B cell (primary cell): ENCODE data around the gene DDT. TPM values are rescaled to one million over a fixed set of nuclear protein-coding genes. Genes with fewer than 3 reads are reported as not detected.
A peak's percentile ranks its signal among the peaks of the same experiment; 100 is the strongest.
"Not testable (repeated sequence)": the region's sequence is repeated elsewhere in the genome, so short reads cannot be mapped to it uniquely, and the experiment has no call there.

Experiments
- ATAC-seq: fragments of 200-7000 bp; cut with Tn5 transposase; one replicate; pipeline ENCODE4 v1.10.0; 2021; ENCODE audit warnings: low read depth, mild to moderate bottlenecking, moderate number of reproducible peaks, moderate library complexity
- CTCF ChIA-PET: fragments of 350-600 bp; sonication (Branson Sonifier 250); formaldehyde crosslinking; loops from one replicate; lab custom pipeline; 2021; ENCODE audit warnings: antibody characterized with exemption, inconsistent platforms; lab: Charles Lee
- POLR2A ChIA-PET: fragments of 350-600 bp; sonication (Branson Sonifier 250); formaldehyde crosslinking; loops from one replicate; lab custom pipeline; 2021; ENCODE audit warnings: antibody characterized with exemption; lab: Charles Lee
- DNase-seq: peaks from one replicate; pipeline ENCODE4 v3.0.0; 2013
- H2AFZ ChIP-seq: 2 replicates; pipeline ENCODE4 v1.6.1; 2012; ENCODE audit warnings: mild to moderate bottlenecking, low read depth, low read length; ENCODE audit not compliant: insufficient read depth, poor library complexity, severe bottlenecking
- H3K27ac ChIP-seq, 2 donors: 1 replicate in 1 of 2; 2 replicates in 1 of 2; pipeline ENCODE4 v1.5.1; 2012 to 2013; ENCODE audit warnings: low read length in 2 of 2, mild to moderate bottlenecking in 2 of 2, moderate library complexity in 1 of 2
- H3K27me3 ChIP-seq, 4 experiments: fragments of 200-600 bp in 1 of 4; sonication (generic) in 1 of 4; replicated peaks in 1 of 4; 1 replicate in 2 of 4; 2 replicates in 2 of 4; pipeline versions ENCODE4 v1.6.1 to v1.7.0; 2013 to 2016; ENCODE audit warnings: low read length in 3 of 4, mild to moderate bottlenecking in 2 of 4, mixed read lengths in 1 of 4, moderate library complexity in 1 of 4; ENCODE audit not compliant: insufficient read depth in 4 of 4, control insufficient read depth in 3 of 4; ENCODE audit errors: control extremely low read depth in 1 of 4
- H3K36me3 ChIP-seq, 2 experiments: replicated peaks in 1 of 2; 1 replicate in 1 of 2; 2 replicates in 1 of 2; pipeline versions ENCODE4 v1.6.1 to v1.7.1; 2013; ENCODE audit warnings: low read length in 1 of 2; ENCODE audit not compliant: insufficient read depth in 2 of 2, control insufficient read depth in 1 of 2; ENCODE audit errors: control extremely low read depth in 1 of 2, extremely low read depth in 1 of 2
- H3K4me1 ChIP-seq, 2 donors: fragments of 200-600 bp in 1 of 2; sonication (generic) in 1 of 2; 1 replicate in 1 of 2; 2 replicates in 1 of 2; pipeline versions ENCODE4 v1.5.1 to v1.6.1; 2013 to 2017; ENCODE audit warnings: low read length in 2 of 2; ENCODE audit not compliant: control insufficient read depth in 2 of 2, insufficient read depth in 2 of 2
- H3K4me2 ChIP-seq: replicated peaks from 2 replicates; pipeline ENCODE3; 2012; ENCODE audit warnings: mild to moderate bottlenecking, low read depth, low read length; ENCODE audit not compliant: poor library complexity, severe bottlenecking
- H3K4me3 ChIP-seq, 5 experiments: fragments of 200-600 bp in 1 of 5; sonication (generic) in 1 of 5; 1 replicate in 3 of 5; 2 replicates in 2 of 5; pipeline versions ENCODE4 v1.5.1 to v1.7.0; 2011 to 2016; ENCODE audit warnings: low read length in 4 of 5, mild to moderate bottlenecking in 4 of 5, low read depth in 2 of 5, control low read depth in 1 of 5, moderate library complexity in 1 of 5; ENCODE audit not compliant: insufficient read depth in 1 of 5; ENCODE audit errors: control extremely low read depth in 1 of 5, extremely low read depth in 1 of 5
- H3K79me2 ChIP-seq: fragments of 200-600 bp; sonication (generic); one replicate; pipeline ENCODE4 v1.6.0; 2016; ENCODE audit warnings: low read length; ENCODE audit not compliant: control insufficient read depth, insufficient read depth
- H3K9ac ChIP-seq: fragments of 200-600 bp; sonication (generic); 2 replicates; pipeline ENCODE4 v1.6.1; 2017; ENCODE audit warnings: mild to moderate bottlenecking, low read length, moderate library complexity
- H3K9me3 ChIP-seq, 3 donors: one replicate each; pipeline versions ENCODE4 v1.6.1 to v1.7.1; 2013; ENCODE audit warnings: low read length in 2 of 3; ENCODE audit not compliant: control insufficient read depth in 2 of 3, insufficient read depth in 1 of 3; ENCODE audit errors: control extremely low read depth in 1 of 3
- H4K20me1 ChIP-seq: 2 replicates; pipeline ENCODE4 v1.6.0; 2012; ENCODE audit warnings: mild to moderate bottlenecking, low read length; ENCODE audit not compliant: insufficient read depth, control insufficient read depth, poor library complexity, severe bottlenecking
- H3K27ac Mint-ChIP-seq: one replicate; pipeline ENCODE4 v1.8.0; 2021; ENCODE audit warnings: mixed read lengths
- H3K27me3 Mint-ChIP-seq: one replicate; pipeline ENCODE4 v1.8.0; 2021; ENCODE audit warnings: mixed read lengths
- H3K4me1 Mint-ChIP-seq: one replicate; pipeline ENCODE4 v1.8.0; 2021; ENCODE audit warnings: mixed read lengths
- H3K4me3 Mint-ChIP-seq: one replicate; pipeline ENCODE4 v1.8.0; 2021; ENCODE audit warnings: mixed read lengths
- H3K9me3 Mint-ChIP-seq: one replicate; pipeline ENCODE4 v1.8.0; 2022; ENCODE audit warnings: mixed read lengths; ENCODE audit not compliant: insufficient read depth
- WGBS: methylation state at CpG from one replicate; pipeline ENCODE4 v1.1.5; 2013; ENCODE audit warnings: missing lambda C conversion rate; ENCODE audit not compliant: insufficient coverage; 5-methylcytosine and 5-hydroxymethylcytosine counted together
- intact Hi-C: fragments of 100-400 bp; cut with micrococcal nuclease; formaldehyde crosslinking; loops from one replicate; pipeline ENCODE4 v1.10.0; 2022
- polyA plus RNA-seq: library from polyadenylated mRNA; depleted of rRNA; stranded (reverse); fragments of >200 nt; gene quantifications from 2 replicates; pipeline ENCODE4 v1.2.3, GENCODE V29; 2012
- total RNA-seq, 2 donors: library from RNA; stranded (reverse); fragments of 120-200 nt in 1 of 2; gene quantifications; 1 replicate in 1 of 2; 2 replicates in 1 of 2; pipeline versions ENCODE4 v1.2.3 to v1.2.4, GENCODE V29; 2013 to 2022
- TF ChIP-seq, protein P1 (sequence below): fragments of 200-600 bp; IDR thresholded peaks from one replicate; pipeline ENCODE4 v1.8.0; 2022; ENCODE audit warnings: antibody characterized with exemption, mild to moderate bottlenecking

The DDT gene
- total and polyA plus RNA-seq, 2 donors (not counting 1 experiment from before 2014, with no cell fraction given), result 105 to 142 TPM

- ATAC-seq, result not testable (repeated sequence)
Measured at GRCh38 chr22:23961084-23961771, 13.0 kb downstream of the DDT start, which contains the start of gene GSTT2B. TSS of gene GSTT2B (minus strand) at chr22:23961195. CDS start at chr22:23961131, 64 bp downstream.

GRCh38 chr22:23956301-23956900 lies 17.8 kb downstream of the DDT start:
- H3K4me3 Mint-ChIP-seq, H2AFZ ChIP-seq: not testable (repeated sequence)

More at GRCh38 chr22:23961084-23961771, 13.0 kb downstream of the DDT start, which contains the start of gene GSTT2B:
- H3K27ac Mint-ChIP-seq, H3K4me1 ChIP-seq, DNase-seq, H3K9me3 Mint-ChIP-seq, H3K4me1 Mint-ChIP-seq, H2AFZ ChIP-seq, H4K20me1 ChIP-seq, POLR2A ChIA-PET, H3K36me3 ChIP-seq, H3K9me3 ChIP-seq, H3K79me2 ChIP-seq, H3K27ac ChIP-seq, H3K4me3 ChIP-seq, CTCF ChIA-PET, H3K4me3 Mint-ChIP-seq, H3K27me3 ChIP-seq, H3K9ac ChIP-seq, H3K27me3 Mint-ChIP-seq, intact Hi-C loops, H3K4me2 ChIP-seq: not testable (repeated sequence)
- WGBS, result no CpG with 5 or more reads among the region's 43 CpGs

DNA sequence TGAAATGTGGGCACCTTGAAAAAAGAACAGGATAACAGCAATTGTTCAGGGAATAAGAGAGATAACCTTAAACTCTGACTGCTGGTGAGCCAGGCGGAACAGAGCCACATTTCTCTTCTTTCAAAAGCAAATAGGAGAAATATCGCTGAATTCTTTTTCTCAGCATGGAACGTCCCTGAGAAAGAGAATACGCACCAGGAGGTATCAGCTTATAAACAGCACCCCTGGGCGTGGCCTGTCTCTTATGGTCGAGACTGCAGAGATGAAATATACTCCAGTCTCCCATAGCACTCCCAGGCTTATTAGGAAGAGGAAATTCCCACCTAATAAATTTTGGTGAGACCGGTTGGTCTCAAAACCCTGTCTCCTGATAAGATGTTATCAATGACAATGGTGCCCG lies 18.4 kb downstream of the DDT start:
- H3K4me3 ChIP-seq, H3K4me2 ChIP-seq, ATAC-seq, H3K36me3 ChIP-seq, H3K4me1 Mint-ChIP-seq, DNase-seq, H3K27me3 ChIP-seq, H3K4me1 ChIP-seq, H3K79me2 ChIP-seq, H3K27ac ChIP-seq, POLR2A ChIA-PET, H3K27me3 Mint-ChIP-seq, H4K20me1 ChIP-seq, H3K9me3 ChIP-seq, H3K9ac ChIP-seq, H3K4me3 Mint-ChIP-seq, H3K27ac Mint-ChIP-seq, H2AFZ ChIP-seq, H3K9me3 Mint-ChIP-seq: not testable (repeated sequence)
- intact Hi-C loops, result loop anchor here (10.0 kb wide), 3 partner anchors 91 to 799 kb away; no protein-coding TSS in a partner anchor
- WGBS, result 100% methylated on average over 2 of the region's 8 CpGs
- CTCF ChIA-PET, result interaction anchor here (0.6 to 1.6 kb wide), 5 partner anchors 42 to 996 kb away, joined by 3 to 5 read pairs (median 4); partner anchors contain the start of gene SLC2A11

More at GRCh38 chr22:23956301-23956900, 17.8 kb downstream of the DDT start:
- H3K27me3 Mint-ChIP-seq, H3K9me3 Mint-ChIP-seq, H4K20me1 ChIP-seq, H3K27ac ChIP-seq, H3K79me2 ChIP-seq, H3K27me3 ChIP-seq, H3K9ac ChIP-seq, H3K27ac Mint-ChIP-seq, H3K4me1 ChIP-seq, H3K9me3 ChIP-seq, H3K36me3 ChIP-seq, H3K4me3 ChIP-seq, H3K4me1 Mint-ChIP-seq, H3K4me2 ChIP-seq, POLR2A ChIA-PET: not testable (repeated sequence)
- ATAC-seq (peak; percentile 96), DNase-seq (peak; percentile 87)
- CTCF ChIA-PET, result interaction anchor here (0.6 to 1.6 kb wide), 5 partner anchors 43 to 996 kb away, joined by 3 to 5 read pairs (median 4); partner anchors contain the start of gene SLC2A11
- 50% methylated on average over 5 of the region's 12 CpGs for WGBS
- intact Hi-C loops, result loop anchor here (10.0 kb wide), 3 partner anchors 92 to 798 kb away; no protein-coding TSS in a partner anchor
- TF ChIP-seq, protein P1, sequence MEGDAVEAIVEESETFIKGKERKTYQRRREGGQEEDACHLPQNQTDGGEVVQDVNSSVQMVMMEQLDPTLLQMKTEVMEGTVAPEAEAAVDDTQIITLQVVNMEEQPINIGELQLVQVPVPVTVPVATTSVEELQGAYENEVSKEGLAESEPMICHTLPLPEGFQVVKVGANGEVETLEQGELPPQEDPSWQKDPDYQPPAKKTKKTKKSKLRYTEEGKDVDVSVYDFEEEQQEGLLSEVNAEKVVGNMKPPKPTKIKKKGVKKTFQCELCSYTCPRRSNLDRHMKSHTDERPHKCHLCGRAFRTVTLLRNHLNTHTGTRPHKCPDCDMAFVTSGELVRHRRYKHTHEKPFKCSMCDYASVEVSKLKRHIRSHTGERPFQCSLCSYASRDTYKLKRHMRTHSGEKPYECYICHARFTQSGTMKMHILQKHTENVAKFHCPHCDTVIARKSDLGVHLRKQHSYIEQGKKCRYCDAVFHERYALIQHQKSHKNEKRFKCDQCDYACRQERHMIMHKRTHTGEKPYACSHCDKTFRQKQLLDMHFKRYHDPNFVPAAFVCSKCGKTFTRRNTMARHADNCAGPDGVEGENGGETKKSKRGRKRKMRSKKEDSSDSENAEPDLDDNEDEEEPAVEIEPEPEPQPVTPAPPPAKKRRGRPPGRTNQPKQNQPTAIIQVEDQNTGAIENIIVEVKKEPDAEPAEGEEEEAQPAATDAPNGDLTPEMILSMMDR, result peak; percentile 84
